Vagina (tissue), 2 donors: ENCODE data around the gene HS6ST2.

ENCODE experiments used
- CTCF ChIP-seq, 3 experiments: fragments of 450-650 bp in 2 of 3; fragments of 200-600 bp in 1 of 3; sonication (generic) in 1 of 3; IDR thresholded peaks; one replicate each; pipeline ENCODE4 v1.5.1; 2017 to 2019; ENCODE audit warnings: antibody characterized with exemption in 3 of 3, mild to moderate bottlenecking in 2 of 3, moderate library complexity in 2 of 3
- POLR2AphosphoS5 ChIP-seq, 2 donors: sonication (generic); formaldehyde crosslinking; IDR thresholded peaks; one replicate each; pipeline ENCODE4 v1.9.0; 2017; ENCODE audit warnings: antibody characterized with exemption in 2 of 2, mild to moderate bottlenecking in 2 of 2, low read depth in 1 of 2; ENCODE audit not compliant: insufficient read depth in 1 of 2

GRCh38 chrX:132933170-132933569, 25.3 kb downstream of the HS6ST2 start:
- TF ChIP-seq CTCF (IDR thresholded peaks at IDR 0.05) (no peak), POLR2AphosphoS5 (IDR thresholded peaks at IDR 0.05; ENCODE audit: insufficient read depth in 1 of 2, low read depth in 1 of 2) (no peak)
